DMS 273 treated with DMSO at 0.1 percent for 48 hours (cell line): ENCODE data around the gene FREM3.
A peak's percentile ranks its signal among the peaks of the same experiment; 100 is the strongest.
"Not testable (repeated sequence)": the region's sequence is repeated elsewhere in the genome, so short reads cannot be mapped to it uniquely, and the experiment has no call there.

Source experiments
- DNase-seq: peaks from one replicate; lab custom pipeline; 2025; lab: John Stamatoyannopoulos, UW

Gene FREM3

DNA sequence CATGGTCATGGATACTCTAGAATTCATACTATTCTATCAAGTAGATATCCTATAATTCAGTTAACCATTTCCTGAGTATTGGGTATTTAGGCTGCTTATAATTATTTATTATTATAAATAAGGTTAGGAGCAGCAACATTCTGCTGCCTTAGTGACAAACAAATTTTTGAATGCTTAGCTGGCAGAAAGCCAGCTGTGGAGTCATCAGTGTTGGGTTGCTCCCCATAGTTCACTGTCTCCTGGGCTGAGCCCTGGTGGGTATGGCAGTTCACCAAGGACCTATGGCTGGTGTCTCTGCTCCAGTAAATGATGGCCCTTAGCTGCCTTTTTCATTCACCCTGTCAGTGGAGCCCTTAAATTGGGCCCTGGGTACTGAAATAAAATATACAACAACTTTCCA is 125.1 kb downstream of the FREM3 start:
- DNase-seq: no peak

DNA sequence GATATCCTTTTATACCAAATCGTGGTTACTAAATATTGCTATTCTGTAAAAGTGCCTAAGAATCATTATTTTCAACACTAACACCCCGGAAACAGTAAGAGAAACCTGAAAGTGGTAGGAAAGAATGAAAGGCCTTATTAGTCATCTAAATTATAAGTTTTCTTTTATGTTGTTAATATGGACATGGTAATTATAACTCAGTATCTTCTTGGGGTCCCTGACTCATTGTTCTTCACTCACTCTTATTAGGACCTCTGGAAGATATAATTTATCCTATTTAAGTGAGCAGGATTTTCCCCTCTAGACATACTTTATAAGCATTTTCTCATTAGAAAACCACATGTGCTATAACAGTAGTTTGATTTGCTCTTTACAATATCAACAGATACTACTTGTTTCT is 136.0 kb downstream of the FREM3 start:
- DNase-seq: no peak

DNA sequence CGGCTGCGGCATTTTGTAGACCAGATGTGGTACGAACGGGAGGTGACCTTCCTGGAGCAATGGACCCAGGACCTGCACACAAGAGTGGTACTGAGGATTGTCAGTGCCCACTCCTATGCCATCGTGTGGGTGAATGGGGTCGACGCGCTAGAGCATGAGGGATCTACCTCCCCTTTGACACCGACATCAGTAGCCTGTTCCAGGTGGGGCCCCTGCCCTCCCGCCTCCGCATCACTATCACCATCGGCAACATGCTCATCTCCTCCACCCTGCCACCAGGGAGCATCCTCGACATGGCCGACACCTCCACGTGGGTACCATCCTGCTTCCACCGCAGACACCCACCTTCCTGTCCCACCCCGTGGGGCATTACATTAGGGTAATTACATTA is 140.7 kb downstream of the FREM3 start:
- no peak for DNase-seq

DNA sequence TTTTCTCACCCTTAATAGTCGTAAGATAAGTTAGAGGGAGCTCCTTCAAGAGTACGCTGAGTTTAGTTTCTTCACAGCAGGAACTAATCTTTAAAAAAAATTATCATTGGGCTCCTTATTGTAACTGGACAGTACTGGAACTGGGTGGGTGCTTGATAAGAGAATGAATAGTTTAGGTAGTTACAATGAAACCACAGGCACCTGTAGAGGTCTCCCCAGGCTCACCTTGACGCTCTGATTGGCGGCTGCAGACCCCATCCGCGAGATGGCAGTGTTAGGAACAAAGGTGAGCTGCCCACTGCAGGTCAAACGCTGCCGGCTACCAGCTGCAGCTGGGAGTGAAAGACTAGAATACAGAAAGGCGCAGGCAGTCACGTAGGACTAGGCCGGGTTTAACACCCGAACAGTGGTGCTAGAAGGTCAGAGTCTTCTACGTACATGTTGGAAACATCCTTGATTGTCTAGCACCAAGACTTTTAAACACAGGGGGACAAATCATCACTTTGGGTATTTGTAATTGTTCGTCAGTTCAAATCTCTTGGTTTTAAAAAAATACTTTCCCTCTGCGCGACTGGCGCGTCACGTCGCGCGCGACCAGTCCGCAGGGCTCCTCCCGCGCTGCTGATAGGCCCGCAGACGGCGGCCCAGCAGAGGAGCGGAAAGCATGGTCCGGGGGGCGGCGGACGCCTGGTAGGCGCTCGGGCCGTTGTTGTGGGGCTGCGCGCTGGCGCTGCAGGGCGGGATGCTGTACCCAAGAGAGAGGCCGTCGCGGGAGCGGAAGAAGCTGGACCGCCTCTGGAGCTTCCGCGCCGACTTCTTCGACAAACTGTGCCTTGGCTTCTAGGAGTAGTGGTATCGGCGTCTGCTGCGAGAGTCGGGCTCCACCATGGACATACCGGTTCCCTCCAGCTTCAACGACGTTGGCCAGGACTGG is 141.4 kb downstream of the FREM3 start:
- peak; percentile 39 for DNase-seq

DNA sequence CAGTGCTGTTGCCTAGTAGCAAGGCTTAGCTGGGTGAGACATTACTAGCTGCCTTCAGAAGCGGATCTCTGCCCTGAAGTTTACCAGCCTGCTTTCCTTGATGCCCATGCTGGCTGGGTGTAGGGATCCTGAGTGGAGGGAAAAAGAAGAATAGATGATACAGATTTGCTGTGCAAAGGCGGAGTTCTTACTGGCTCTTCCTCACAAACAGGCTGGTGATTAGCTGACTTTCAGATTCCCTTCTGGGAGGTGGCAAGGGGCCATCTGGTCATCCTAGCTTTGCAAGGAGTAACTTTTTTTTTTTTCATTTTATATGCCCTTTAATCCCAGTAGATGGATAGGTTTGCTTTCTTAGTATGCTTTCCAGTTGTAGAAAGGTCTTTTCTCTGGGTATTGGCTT is 142.2 kb downstream of the FREM3 start:
- DNase-seq: no peak

DNA sequence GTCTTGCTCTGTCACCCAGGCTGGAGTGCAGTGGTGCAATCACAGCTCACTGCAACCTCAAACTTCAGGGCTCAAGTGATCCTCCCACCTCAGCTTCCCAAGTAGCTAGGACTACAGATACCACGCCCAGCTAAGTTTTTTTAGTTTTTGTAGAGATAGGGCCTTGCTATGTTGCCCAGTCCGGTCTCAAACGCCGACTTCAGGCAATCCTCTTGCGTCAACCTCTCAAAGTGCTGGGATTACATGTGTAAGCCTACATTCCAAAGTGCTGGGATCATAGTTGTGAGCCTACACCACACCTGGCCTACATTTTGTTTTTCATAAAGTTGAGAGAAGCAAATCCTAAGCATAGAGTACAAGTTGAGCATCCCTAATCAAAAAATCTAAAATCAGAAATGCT is 144.8 kb downstream of the FREM3 start:
- DNase-seq: no peak

DNA sequence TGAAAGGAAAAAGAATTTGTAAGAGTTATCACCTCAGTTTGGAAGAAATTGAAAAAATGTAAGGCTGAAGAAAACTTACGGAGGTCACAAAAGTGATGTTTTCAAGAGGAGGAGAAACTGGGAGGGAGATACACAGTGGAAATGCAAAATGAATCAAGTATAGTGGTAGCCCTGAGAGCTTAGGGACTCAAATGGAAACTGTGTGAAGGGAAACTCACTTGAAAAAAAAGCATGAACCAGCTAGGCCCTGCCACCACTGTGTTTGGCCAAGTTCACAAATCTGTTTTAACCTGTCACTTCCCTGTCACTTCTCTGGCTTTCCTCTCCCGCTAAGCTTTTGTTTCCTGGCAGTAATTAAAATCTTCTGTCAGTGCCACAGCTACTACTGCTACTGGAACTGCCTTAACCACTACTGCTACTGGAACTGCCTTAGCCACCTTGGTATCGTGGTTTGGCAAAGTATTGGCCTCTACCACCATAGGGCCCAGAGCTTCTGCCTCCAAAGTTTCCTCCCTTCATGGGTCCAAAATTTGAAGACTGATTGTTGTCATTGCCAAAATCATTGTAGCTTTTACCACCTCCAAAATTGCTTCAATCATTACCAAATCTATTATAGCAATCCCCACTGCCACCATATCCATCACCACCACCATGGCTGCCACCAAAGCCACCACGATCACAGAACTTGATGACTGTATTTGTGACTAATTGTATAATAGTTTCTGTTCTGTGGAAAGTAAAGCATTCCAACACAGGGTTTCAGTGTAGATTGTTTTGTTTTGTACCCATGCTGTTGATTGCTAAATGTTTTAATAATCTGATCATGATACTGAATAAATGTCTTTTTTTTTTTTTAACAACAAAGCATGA is 145.5 kb downstream of the FREM3 start:
- no peak for DNase-seq

DNA sequence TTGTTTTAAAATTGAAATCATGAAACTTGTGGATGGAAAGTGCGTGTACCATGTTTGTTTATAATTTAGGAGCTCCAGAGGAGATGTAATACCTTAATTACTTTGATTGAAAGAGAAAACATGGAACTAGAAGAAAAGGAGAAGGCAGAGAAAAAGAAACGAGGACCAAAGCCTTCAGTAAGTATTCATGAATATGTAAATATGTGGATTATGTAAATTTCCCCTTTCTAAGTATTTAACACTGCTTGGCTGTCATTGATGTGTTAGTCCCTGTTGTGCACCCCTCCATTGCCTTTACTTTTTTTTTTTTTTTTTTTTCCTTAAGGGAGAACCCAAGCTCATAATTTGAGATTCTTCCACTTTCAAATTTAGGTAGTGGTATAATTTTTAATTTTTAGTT is 150.5 kb downstream of the FREM3 start:
- no peak for DNase-seq

DNA sequence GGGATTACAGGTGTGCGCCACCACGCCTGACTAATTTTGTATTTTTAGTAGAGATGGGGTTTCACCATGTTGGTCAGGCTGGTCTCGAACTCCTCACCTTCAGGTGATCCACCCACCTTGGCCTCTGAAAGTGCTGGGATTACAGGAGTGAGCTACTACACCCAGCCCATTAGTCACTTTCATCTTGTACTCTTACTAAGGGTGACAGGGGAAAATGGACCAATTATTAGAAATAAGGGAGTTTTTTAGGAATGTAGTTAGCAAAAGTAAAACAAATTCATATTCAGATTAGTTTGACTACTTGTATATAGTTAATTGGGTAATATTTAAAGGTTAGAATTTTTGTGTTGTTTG is 160.8 kb downstream of the FREM3 start:
- no peak for DNase-seq

DNA sequence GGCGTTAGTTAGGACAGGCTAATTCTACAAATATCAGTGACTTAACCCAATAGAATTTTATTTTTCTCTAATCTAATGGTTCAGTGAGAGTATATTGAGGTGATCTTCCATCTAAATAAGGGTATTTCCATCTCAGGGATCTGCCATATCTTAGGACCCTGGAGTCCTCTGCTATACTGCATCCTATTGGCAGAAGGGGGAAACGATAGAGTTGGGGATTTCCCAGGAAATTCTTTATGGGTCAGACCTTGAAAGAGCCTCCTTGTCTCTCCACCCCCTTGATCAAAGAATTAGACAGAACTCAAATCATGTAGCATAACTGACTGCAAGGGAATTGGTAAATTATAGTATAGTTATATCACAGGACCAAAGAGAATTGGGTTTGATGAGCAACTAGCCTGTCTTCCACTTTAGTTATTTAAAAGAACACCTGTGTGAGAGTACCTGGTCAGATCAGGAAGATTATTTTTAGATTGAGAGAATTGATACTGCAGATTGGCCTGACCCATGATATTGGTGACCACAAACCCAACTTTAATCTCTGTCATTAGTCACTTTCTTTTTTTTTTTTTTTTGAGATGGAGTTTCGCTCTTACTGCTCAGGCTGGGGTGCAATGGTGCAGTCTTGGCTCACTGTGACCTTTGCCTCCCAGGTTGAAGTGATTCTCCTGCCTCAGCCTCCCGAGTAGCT is 161.4 kb downstream of the FREM3 start:
- DNase-seq: no peak

DNA sequence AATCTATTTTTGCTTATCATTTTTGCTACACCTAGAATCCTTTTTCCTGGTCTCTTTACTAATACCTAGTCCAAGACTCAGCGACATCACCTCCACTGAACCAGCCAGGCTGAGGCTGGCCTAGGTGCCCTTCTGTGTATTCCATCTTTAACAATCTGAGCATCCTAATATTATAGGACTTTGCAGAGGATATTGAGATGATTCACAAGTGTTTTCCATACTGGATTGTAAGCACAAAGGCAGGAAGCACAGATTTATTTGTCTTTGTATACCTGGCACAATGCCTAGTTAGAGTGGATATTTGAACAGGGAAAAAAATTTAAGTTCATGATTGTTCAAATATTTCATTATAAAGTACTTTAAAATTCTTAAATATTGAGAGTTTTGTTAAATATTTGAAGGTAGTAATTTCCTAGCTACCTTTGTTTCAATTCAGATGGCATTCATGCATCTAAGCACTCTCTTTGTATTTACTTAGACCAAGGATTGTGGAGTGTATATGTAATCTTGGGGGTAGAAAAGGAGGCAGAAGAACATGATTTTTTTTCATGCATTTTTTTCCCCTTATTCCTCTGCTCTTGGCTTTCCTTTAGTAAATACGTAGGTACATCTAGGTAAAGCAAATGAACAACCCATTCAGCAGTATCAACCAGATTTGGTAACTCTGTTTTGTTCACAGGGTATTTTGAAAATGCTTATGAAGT is 168.5 kb downstream of the FREM3 start:
- no peak for DNase-seq

DNA sequence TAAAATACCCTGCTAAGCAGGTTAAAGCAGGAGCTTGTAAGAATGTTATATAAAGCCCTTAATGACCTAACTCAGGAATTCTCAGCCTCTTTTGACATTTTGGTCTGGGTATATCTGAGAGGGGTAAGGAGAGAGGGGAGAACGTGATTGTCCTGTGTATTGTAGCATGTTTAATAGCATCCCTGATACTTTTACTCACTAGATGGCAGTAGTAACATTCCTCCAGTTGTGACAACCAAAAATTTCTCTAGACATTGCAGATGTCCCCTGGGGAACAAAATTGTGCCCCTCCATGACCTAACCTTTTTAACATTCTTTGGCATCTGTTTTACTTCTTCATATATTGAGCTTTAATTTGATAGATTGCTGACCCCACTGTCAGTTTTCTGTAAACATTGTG is 169.1 kb downstream of the FREM3 start:
- DNase-seq: no peak

DNA sequence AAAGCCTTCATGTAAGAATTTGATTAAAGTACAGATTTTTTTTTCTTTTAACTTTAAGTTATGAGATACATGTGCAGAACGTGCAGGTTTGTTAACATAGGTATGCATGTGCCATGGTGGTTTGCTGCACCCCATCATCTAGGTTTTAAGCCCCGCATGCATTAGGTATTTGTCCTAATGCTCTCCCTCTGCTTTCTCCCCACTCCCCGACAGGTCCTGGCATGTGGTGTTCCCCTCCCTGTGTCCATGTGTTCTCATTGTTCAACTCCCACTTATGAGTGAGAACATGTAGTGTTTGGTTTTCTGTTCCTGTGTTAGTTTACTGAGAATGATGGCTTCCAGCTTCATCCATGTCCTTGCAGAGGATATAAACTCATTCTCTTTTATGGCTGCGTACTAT is 172.4 kb downstream of the FREM3 start:
- not testable (repeated sequence) for DNase-seq
